Uterus (tissue), 4 donors: Measurements from ENCODE around the gene VWC2. TPM values are rescaled to one million over a fixed set of nuclear protein-coding genes. Genes with fewer than 3 reads are reported as not detected.

Source experiments
- DNase-seq, 2 donors: peaks; one replicate each; pipeline ENCODE4 v3.0.0-alpha.2; 2019 to 2020
- H3K27ac ChIP-seq, 2 donors: fragments of 200-600 bp; sonication (generic); 1 replicate in 1 of 2; 2 replicates in 1 of 2; pipeline ENCODE4 v1.5.1; 2016 to 2018
- H3K27me3 ChIP-seq, 2 donors: fragments of 200-600 bp; sonication (generic); one replicate each; pipeline ENCODE4 v1.5.1; 2018 to 2019; ENCODE audit warnings: control low read depth in 1 of 2
- H3K36me3 ChIP-seq, 2 donors: fragments of 200-600 bp; sonication (generic); one replicate each; pipeline ENCODE4 v1.5.1; 2019; ENCODE audit warnings: control low read depth in 1 of 2
- H3K4me1 ChIP-seq, 2 donors: fragments of 200-600 bp; sonication (generic); one replicate each; pipeline ENCODE4 v1.5.1; 2018 to 2019; ENCODE audit warnings: control low read depth in 1 of 2
- H3K4me3 ChIP-seq, 2 donors: fragments of 200-600 bp; sonication (generic); 1 replicate in 1 of 2; 2 replicates in 1 of 2; pipeline ENCODE4 v1.5.1; 2018 to 2019; ENCODE audit warnings: mild to moderate bottlenecking in 1 of 2
- H3K9me3 ChIP-seq, 2 donors: fragments of 200-600 bp; sonication (generic); one replicate each; pipeline ENCODE4 v1.5.1; 2019; ENCODE audit warnings: control low read depth in 1 of 2
- POLR2A ChIP-seq, 2 donors: fragments of 450-650 bp; IDR thresholded peaks; one replicate each; pipeline ENCODE4 v1.6.1; 2016; ENCODE audit warnings: antibody characterized with exemption in 2 of 2, mild to moderate bottlenecking in 1 of 2, moderate library complexity in 1 of 2
- intact Hi-C: fragments of 100-400 bp; cut with DNase I; formaldehyde crosslinking; loops from one replicate; pipeline ENCODE4 v1.15.1; 2023; ENCODE audit warnings: low total_unique reads
- total RNA-seq, 4 donors: library from RNA; depleted of rRNA in 3 of 4; stranded (reverse); fragments of >200 nt in 3 of 4; gene quantifications; one replicate each; pipeline versions ENCODE4 v1.1.0 to v1.2.4, GENCODE V29; 2014 to 2023
- TF ChIP-seq, protein P1 (sequence below), 4 experiments: fragments of 200-600 bp in 2 of 4; fragments of 450-650 bp in 2 of 4; sonication (generic) in 2 of 4; IDR thresholded peaks; one replicate each; pipeline ENCODE4 v1.5.1; 2016 to 2019; ENCODE audit warnings: antibody characterized with exemption in 4 of 4, mild to moderate bottlenecking in 2 of 4, moderate library complexity in 1 of 4
- donor health status: DM: yes; HTN: yes; CAD: no.

The VWC2 gene
- total RNA-seq, 4 donors from 2014 or later: under 0.01 to 1.9 (median 0.91) TPM; not detected in 1

GRCh38 chr7:49766966-49767365 lies 6.5 kb upstream of the VWC2 start:
- Histone ChIP-seq H3K4me3 (no peak overlapping the region), H3K4me1 (no peaks in the 10 kb centered on the region), H3K27ac (no peak overlapping the region), H3K27me3 (no peaks in the 10 kb centered on the region), H3K36me3 (no peaks in the 10 kb centered on the region), H3K9me3 (no peaks in the 10 kb centered on the region)
- TF ChIP-seq, protein P1, sequence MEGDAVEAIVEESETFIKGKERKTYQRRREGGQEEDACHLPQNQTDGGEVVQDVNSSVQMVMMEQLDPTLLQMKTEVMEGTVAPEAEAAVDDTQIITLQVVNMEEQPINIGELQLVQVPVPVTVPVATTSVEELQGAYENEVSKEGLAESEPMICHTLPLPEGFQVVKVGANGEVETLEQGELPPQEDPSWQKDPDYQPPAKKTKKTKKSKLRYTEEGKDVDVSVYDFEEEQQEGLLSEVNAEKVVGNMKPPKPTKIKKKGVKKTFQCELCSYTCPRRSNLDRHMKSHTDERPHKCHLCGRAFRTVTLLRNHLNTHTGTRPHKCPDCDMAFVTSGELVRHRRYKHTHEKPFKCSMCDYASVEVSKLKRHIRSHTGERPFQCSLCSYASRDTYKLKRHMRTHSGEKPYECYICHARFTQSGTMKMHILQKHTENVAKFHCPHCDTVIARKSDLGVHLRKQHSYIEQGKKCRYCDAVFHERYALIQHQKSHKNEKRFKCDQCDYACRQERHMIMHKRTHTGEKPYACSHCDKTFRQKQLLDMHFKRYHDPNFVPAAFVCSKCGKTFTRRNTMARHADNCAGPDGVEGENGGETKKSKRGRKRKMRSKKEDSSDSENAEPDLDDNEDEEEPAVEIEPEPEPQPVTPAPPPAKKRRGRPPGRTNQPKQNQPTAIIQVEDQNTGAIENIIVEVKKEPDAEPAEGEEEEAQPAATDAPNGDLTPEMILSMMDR (IDR thresholded peaks at IDR 0.05): no peak
- no peak for TF ChIP-seq POLR2A (IDR thresholded peaks at IDR 0.05)
- no peak for DNase-seq
- intact Hi-C loops: no loop called here

DNA sequence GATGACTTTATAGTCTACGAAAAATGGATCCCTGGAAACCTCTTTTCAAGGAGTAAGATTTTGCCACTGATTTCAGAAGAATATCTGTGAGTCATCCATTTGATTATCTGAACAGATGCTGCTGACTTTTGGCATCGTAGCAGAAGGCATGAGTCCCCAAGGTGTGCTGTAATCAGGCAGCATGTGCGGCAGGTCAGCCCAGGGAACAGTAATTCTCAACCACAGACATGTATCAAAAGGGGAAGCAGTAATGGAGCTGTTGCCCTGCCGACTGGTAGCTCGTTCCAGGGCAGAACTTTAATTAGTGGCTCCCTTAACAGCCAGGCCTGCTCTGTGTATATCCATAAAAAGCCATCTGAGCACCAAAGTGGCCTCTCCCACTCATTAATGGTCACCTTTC lies 5.7 kb upstream of the VWC2 start:
- Histone ChIP-seq H3K36me3 (no peaks in the 10 kb centered on the region), H3K4me1 (no peaks in the 10 kb centered on the region), H3K27ac (no peak overlapping the region), H3K27me3 (no peaks in the 10 kb centered on the region), H3K9me3 (no peaks in the 10 kb centered on the region), H3K4me3 (no peak overlapping the region)
- intact Hi-C loops: no loop called here
- DNase-seq: no peak
- TF ChIP-seq, protein P1 (IDR thresholded peaks at IDR 0.05): no peak
- TF ChIP-seq POLR2A (IDR thresholded peaks at IDR 0.05): no peak

- intact Hi-C loops: no loop called here
- H3K4me1 ChIP-seq: no peaks in the 10 kb centered on the region
- no peak for DNase-seq
Observed at GRCh38 chr7:49768254-49768653, 5.2 kb upstream of the VWC2 start.

DNA sequence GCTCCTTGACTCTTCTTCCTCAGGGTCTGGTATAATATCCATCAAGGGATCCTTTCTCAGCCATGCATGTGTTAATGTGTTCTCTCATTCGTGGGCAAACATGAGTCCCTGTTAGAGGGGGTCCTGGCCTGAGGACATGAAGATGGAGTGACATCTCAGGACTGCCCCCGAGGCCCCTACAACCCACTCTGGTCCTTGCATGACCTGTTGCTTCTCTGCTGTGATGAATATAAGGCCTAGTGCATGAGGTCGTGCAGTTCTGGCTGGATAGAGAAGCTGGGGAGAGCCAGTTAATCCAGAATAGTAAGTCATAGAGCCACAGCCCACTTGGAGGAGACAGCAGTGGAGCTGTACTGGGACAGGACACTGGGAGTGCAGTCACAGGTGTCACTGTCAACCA lies 4.6 kb upstream of the VWC2 start:
- TF ChIP-seq POLR2A (IDR thresholded peaks at IDR 0.05): no peak
- TF ChIP-seq, protein P1 (IDR thresholded peaks at IDR 0.05): no peak
- Histone ChIP-seq H3K27ac (no peak overlapping the region), H3K36me3 (no peaks in the 10 kb centered on the region), H3K4me3 (no peak overlapping the region), H3K27me3 (no peaks in the 10 kb centered on the region), H3K9me3 (no peaks in the 10 kb centered on the region), H3K4me1 (no peaks in the 10 kb centered on the region)
- no peak for DNase-seq
- intact Hi-C loops: no loop called here

More at GRCh38 chr7:49768254-49768653, 5.2 kb upstream of the VWC2 start:
- TF ChIP-seq POLR2A (IDR thresholded peaks at IDR 0.05): no peak
- TF ChIP-seq, protein P1 (IDR thresholded peaks at IDR 0.05): no peak
- Histone ChIP-seq H3K36me3 (no peaks in the 10 kb centered on the region), H3K4me3 (no peak overlapping the region), H3K9me3 (no peaks in the 10 kb centered on the region), H3K27me3 (no peaks in the 10 kb centered on the region), H3K27ac (no peak overlapping the region)

GRCh38 chr7:49769285-49769857 lies 4.1 kb upstream of the VWC2 start:
- Histone ChIP-seq H3K4me3 (no peak overlapping the region), H3K9me3 (no peaks in the 10 kb centered on the region), H3K36me3 (no peaks in the 10 kb centered on the region), H3K4me1 (no peaks in the 10 kb centered on the region), H3K27ac (no peak overlapping the region), H3K27me3 (no peaks in the 10 kb centered on the region)
- intact Hi-C loops: no loop called here
- no peak for TF ChIP-seq POLR2A (IDR thresholded peaks at IDR 0.05)
- TF ChIP-seq, protein P1 (IDR thresholded peaks at IDR 0.05): no peak
- DNase-seq: no peak
